ENCODE results near the gene TMEM62. TPM values are rescaled to one million over a fixed set of nuclear protein-coding genes. Genes with fewer than 3 reads are reported as not detected.

TMEM62 gene
- total and polyA plus RNA-seq, 10 of the 15 experiments (the other 5 are each of a cell fraction or from before 2014, with no cell fraction given), result 7.0 to 26.8 (median 14.9) TPM

GRCh38 chr15:43214169-43214568 is 80.8 kb downstream of the TMEM62 start (continued):
- TF ChIP-seq ZSCAN29 (IDR thresholded peaks at IDR 0.05), result no peak
- no peak for TF ChIP-seq ZNF24 (IDR thresholded peaks at IDR 0.05)

- no peaks in the 10 kb centered on the region for H3K4me1 ChIP-seq (ENCODE audit: control insufficient read depth, insufficient read depth, low read length)
- no peak overlapping the region for H3K27ac ChIP-seq (ENCODE audit: control insufficient read depth, insufficient read depth)
- H3K9me3 ChIP-seq (replicated peaks; ENCODE audit: control insufficient read depth, insufficient read depth, low read length), result no peaks in the 10 kb centered on the region; the same call in 2 of the 3 replicates
- intact Hi-C loops (cut with micrococcal nuclease; ENCODE audit: unreplicated experiment) (no loop called here), in situ Hi-C loops (cut with MboI) (no loop called here)
- no peak overlapping the region for H3K4me2 ChIP-seq (ENCODE audit: control insufficient read depth, insufficient read depth)
- 47% methylated on average over 6 of the region's 6 CpGs for WGBS (ENCODE audit: insufficient coverage, insufficient replicate concordance, low lambda C conversion rate, missing lambda C conversion rate)
- H3K9ac ChIP-seq (ENCODE audit: control insufficient read depth, insufficient read depth, low read length), result no peak overlapping the region
- no peak overlapping the region for H3K4me3 ChIP-seq
- ChIA-PET CTCF (interaction anchor here (1.0 to 2.6 kb wide), 2 partner anchors 10 to 11 kb away, joined by 4 to 12 read pairs; no protein-coding TSS in a partner anchor), SMC1A (ENCODE audit: uncharacterized antibody, unreplicated experiment) (interaction anchor here (1.6 to 1.9 kb wide), 2 partner anchors 10 to 11 kb away, joined by 6 to 7 read pairs; no protein-coding TSS in a partner anchor), POLR2A (interaction anchor here (0.6 kb wide), 1 partner anchor 310 kb away, joined by 3 read pairs; no protein-coding TSS in a partner anchor), RAD21 (ENCODE audit: unreplicated experiment) (interaction anchor here (1.1 to 1.5 kb wide), 2 partner anchors 71 to 122 kb away, joined by 3 to 4 read pairs; no protein-coding TSS in a partner anchor)
- no TSS peak for BruUV-seq (replicated peaks)
- no peaks in the 10 kb centered on the region for H3K36me3 ChIP-seq (ENCODE audit: control insufficient read depth in 2 of 2, insufficient read depth in 2 of 2, low read length in 1 of 2)
- no peak for FAIRE-seq
- H2AFZ ChIP-seq (ENCODE audit: control insufficient read depth, low read depth, low read length), result no peak overlapping the region
- H3K27me3 ChIP-seq (replicated peaks in 1 of 2; ENCODE audit: control insufficient read depth in 2 of 2, insufficient read depth in 2 of 2, low read length in 1 of 2), result no peaks in the 10 kb centered on the region
- no peaks in the 10 kb centered on the region for H3K79me2 ChIP-seq (ENCODE audit: control insufficient read depth, insufficient read depth, low read length)
- no peaks in the 10 kb centered on the region for H4K20me1 ChIP-seq (ENCODE audit: control insufficient read depth, insufficient read depth)
- TF ChIP-seq IRF4 (IDR thresholded peaks at IDR 0.05; ENCODE audit: low read depth, low read length) (no peak), IRF5 (IDR thresholded peaks at IDR 0.05; ENCODE audit: borderline replicate concordance) (no peak), POU2F2 (IDR thresholded peaks at IDR 0.05; ENCODE audit: borderline replicate concordance, low read depth, low read length) (no peak), ATF7 (IDR thresholded peaks at IDR 0.05; ENCODE audit: low read depth) (no peak), YBX1 (IDR thresholded peaks at IDR 0.05) (no peak), WRNIP1 (IDR thresholded peaks at IDR 0.05; ENCODE audit: borderline replicate concordance, low read depth, low read length) (no peak), CEBPZ (IDR thresholded peaks at IDR 0.05; ENCODE audit: low read depth, low read length) (no peak), SMAD1 (IDR thresholded peaks at IDR 0.05; ENCODE audit: low read depth, partially characterized antibody) (no peak), SIN3A (IDR thresholded peaks at IDR 0.05; ENCODE audit: low read depth, low read length) (no peak), PBX3 (IDR thresholded peaks at IDR 0.05; ENCODE audit: insufficient replicate concordance, low read depth, low read length) (no peak), CREM (IDR thresholded peaks at IDR 0.05; ENCODE audit: low read depth) (no peak), RUNX3 (IDR thresholded peaks at IDR 0.05; ENCODE audit: low read length) (no peak), SP1 (IDR thresholded peaks at IDR 0.05; ENCODE audit: low read depth, low read length) (no peak), NR2C2 (IDR thresholded peaks at IDR 0.05; ENCODE audit: borderline replicate concordance, control insufficient read depth, insufficient read length, low read depth) (no peak), ZNF217 (IDR thresholded peaks at IDR 0.05) (no peak), CHD2 (IDR thresholded peaks at IDR 0.05; ENCODE audit: borderline replicate concordance, low read depth, low read length) (no peak), ESRRA (IDR thresholded peaks at IDR 0.05; ENCODE audit: low read length) (no peak)
- ATAC-seq, result no peak
- DNase-seq (ENCODE audit: low read depth, low spot score), result no peak
Observed at GRCh38 chr15:43214592-43215295, 81.4 kb downstream of the TMEM62 start.

Data from GM12878 (cell line).